Retinal pigment epithelial cell (primary cell): Measurements from ENCODE around the gene CTTN.

Experiments
- DNase-seq: peaks from one replicate; pipeline ENCODE4 v3.0.0-alpha.2; 2010; ENCODE audit warnings: low read depth
- H3K4me3 ChIP-seq: 2 replicates; pipeline ENCODE4 v1.5.1; 2011; ENCODE audit warnings: mild to moderate bottlenecking, low read length, control low read depth, moderate library complexity
- CTCF ChIP-seq: conservative IDR thresholded peaks from 2 replicates; pipeline ENCODE4 v1.5.1; 2011; ENCODE audit warnings: low read depth, low read length, control low read depth, inconsistent platforms

Gene CTTN

DNA sequence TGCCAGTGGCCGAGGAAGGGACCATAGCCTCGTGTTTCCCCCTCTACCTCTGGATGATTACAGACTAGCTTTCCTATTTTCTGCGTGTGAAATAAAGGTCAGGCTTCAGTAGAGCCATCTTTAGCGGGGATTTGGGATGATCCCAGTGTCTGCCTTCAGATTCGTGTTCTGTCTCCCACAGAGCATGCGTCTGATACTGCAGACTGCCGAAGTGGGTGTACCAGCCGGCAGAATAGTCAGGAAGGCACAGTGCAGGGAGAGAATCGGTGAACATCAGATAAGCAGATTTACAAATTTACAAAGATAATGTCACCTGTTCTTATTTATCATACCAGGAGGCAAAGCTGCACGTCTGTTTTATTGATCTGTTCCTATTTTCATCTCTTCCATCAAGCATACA, 11.1 kb downstream of the CTTN start:
- no peak overlapping the region for H3K4me3 ChIP-seq
- TF ChIP-seq CTCF: no peak
- DNase-seq: no peak

DNA sequence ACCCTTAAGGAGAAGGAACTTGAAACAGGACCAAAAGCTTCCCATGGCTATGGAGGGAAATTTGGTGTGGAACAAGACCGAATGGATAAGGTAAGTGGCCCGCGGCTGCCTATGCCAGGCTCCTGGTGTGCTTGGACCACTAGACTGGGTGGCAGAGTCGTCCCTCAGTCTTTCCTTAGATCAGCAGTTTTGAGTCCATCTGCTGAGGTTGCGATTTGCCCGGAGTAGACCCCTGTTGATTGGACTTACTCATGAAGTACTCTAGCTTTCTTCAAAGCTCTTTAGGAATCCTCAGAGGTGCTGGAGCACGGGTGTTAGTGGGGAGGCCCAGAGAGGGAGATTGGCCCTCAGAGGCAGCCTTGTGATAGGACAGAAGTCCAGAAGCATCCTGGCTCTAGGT, 11.5 kb downstream of the CTTN start:
- H3K4me3 ChIP-seq: no peak overlapping the region
- no peak for DNase-seq
- no peak for TF ChIP-seq CTCF

DNA sequence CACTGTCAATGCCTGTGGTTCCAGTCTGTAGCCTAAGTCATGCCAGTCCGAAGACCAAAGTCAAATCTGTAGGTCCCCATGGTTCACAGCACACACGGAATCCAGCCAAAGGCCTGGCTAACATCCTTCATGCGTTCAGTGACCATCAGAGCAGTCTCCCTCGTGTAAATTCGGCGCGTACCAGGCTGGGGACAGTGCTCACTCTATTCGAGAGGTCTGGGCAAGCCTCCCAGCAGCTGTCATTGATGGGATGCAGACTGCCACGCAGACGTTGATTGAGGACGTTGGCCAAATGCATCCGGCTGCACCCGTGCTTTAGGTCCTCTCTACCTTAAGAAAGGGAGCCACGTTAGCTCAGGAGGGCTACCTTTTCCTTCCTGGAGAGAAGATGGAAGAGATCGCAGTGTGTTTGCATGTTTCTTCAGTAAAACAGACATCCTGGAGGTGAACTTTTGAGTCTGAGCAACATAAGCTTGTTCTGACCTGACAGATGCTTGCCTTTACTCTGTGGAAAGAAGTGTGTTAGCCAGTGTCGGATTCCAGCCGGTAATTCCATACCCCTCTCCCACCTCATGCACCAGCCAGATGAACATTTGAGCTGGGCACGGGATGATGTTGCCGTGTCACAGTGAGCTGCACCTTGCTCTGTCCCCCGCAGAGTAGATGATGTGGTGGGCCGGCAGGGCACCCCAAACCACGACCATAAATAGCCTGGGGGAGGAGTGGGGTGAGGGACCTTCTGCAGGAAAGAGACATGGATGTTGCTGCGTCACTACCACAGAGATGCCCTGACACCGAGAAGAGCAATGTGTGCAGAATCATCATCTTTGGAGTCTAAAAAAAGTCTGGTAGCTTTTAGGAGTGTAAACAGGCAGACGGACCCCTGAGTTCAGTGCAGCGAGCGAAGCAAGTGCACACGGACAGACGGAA, 12.2 kb downstream of the CTTN start:
- no peak overlapping the region for H3K4me3 ChIP-seq

GRCh38 chr11:70411713-70412452, 13.6 kb downstream of the CTTN start:
- no peak overlapping the region for H3K4me3 ChIP-seq
- no peak for DNase-seq
- no peak for TF ChIP-seq CTCF

More for the DNA sequence above, 12.2 kb downstream of the CTTN start:
- DNase-seq: no peak
- no peak for TF ChIP-seq CTCF

DNA sequence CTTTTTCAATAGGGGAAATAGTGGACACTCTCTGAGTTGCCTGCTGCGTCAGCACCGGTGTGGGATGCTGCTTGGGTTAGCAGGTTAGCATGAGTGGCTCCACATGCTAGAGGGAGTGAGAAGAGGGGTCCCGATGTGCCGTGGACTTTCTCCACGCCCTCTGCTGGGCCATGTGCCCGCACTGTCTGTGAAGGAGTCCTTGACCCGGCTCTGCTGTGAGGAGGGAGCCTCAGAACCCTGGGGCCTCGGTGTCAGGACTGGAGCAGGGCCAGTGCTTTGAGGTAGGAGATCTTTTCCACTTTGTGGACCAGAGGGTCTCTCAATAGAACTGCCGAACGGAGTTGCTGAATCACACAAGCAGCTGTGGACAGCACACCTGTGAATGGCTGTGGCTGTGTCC, 14.8 kb downstream of the CTTN start:
- no peak overlapping the region for H3K4me3 ChIP-seq
- no peak for TF ChIP-seq CTCF
- DNase-seq: no peak

DNA sequence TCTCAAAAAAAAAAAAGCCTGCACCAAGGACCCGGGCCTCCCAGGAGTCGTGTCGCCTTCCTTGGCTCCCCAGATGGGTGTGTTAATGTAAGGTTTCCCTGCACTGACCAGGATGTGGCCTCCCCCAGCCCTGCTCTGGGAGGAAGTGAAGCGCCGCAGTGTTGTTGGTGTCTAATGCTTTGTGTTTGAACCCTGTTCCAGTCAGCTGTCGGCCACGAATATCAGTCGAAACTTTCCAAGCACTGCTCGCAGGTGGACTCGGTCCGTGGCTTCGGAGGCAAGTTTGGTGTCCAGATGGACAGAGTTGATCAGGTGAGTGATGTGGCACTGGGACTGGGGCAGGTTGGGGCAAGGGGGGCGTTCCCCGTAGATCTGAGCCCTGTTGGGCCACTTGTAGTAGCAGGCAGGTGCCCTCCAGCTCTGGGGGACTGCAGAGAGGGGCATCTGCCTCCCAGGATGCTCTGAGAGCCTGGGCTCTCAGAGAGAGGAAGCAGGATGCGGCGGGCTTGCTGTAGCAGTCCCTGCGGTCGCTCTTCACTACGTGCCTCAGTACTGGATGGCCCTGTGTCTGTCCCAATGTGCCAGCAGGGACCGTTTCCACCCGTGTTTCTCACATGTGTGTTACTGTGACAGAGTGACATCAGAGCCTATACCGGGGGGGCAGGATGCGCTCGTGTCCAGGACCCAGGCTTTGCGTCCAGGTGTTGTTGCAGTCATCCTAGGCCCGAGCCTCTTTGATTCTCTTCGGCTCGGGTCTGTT, 16.2 kb downstream of the CTTN start:
- no peak for DNase-seq
- no peak overlapping the region for H3K4me3 ChIP-seq
- TF ChIP-seq CTCF: no peak
